ENCODE results near the gene CYB561D1. TPM values are rescaled to one million over a fixed set of nuclear protein-coding genes. Genes with fewer than 3 reads are reported as not detected.

CYB561D1 gene
- total RNA-seq, 1 donor from 2014 or later: 10.2 TPM

- Mint-ChIP-seq H3K36me3 (ENCODE audit: unreplicated experiment) (peaks cover 2% of the 10 kb centered on the region), H3K9me3 (ENCODE audit: unreplicated experiment) (no peaks in the 10 kb centered on the region), H3K4me3 (ENCODE audit: unreplicated experiment) (no peak overlapping the region), H3K4me1 (ENCODE audit: unreplicated experiment) (peaks cover 28% of the 10 kb centered on the region), H3K27ac (ENCODE audit: unreplicated experiment) (no peak overlapping the region), H3K27me3 (ENCODE audit: unreplicated experiment) (peaks cover 20% of the 10 kb centered on the region)
- no peak for DNase-seq (ENCODE audit: extremely low spot score, unreplicated experiment)
- TF ChIP-seq, protein P1, sequence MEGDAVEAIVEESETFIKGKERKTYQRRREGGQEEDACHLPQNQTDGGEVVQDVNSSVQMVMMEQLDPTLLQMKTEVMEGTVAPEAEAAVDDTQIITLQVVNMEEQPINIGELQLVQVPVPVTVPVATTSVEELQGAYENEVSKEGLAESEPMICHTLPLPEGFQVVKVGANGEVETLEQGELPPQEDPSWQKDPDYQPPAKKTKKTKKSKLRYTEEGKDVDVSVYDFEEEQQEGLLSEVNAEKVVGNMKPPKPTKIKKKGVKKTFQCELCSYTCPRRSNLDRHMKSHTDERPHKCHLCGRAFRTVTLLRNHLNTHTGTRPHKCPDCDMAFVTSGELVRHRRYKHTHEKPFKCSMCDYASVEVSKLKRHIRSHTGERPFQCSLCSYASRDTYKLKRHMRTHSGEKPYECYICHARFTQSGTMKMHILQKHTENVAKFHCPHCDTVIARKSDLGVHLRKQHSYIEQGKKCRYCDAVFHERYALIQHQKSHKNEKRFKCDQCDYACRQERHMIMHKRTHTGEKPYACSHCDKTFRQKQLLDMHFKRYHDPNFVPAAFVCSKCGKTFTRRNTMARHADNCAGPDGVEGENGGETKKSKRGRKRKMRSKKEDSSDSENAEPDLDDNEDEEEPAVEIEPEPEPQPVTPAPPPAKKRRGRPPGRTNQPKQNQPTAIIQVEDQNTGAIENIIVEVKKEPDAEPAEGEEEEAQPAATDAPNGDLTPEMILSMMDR (IDR thresholded peaks at IDR 0.05): no peak
Observed at GRCh38 chr1:109513110-109513710, 19.3 kb downstream of the CYB561D1 start.

GRCh38 chr1:109514846-109515245, 21.0 kb downstream of the CYB561D1 start:
- Mint-ChIP-seq H3K27me3 (ENCODE audit: unreplicated experiment) (peaks cover 20% of the 10 kb centered on the region), H3K36me3 (ENCODE audit: unreplicated experiment) (no peaks in the 10 kb centered on the region), H3K9me3 (ENCODE audit: unreplicated experiment) (no peaks in the 10 kb centered on the region), H3K4me3 (ENCODE audit: unreplicated experiment) (no peak overlapping the region), H3K27ac (ENCODE audit: unreplicated experiment) (no peak overlapping the region), H3K4me1 (ENCODE audit: unreplicated experiment) (peaks cover 20% of the 10 kb centered on the region)
- TF ChIP-seq, protein P1 (IDR thresholded peaks at IDR 0.05): no peak
- no peak for DNase-seq (ENCODE audit: extremely low spot score, unreplicated experiment)

- H3K27me3 Mint-ChIP-seq (ENCODE audit: unreplicated experiment): peaks cover 21% of the 10 kb centered on the region
- H3K4me3 Mint-ChIP-seq (ENCODE audit: unreplicated experiment): no peak overlapping the region
- H3K9me3 Mint-ChIP-seq (ENCODE audit: unreplicated experiment): no peaks in the 10 kb centered on the region
- peak overlapping the region; percentile 9 for H3K27ac Mint-ChIP-seq (ENCODE audit: unreplicated experiment)
- H3K36me3 Mint-ChIP-seq (ENCODE audit: unreplicated experiment): no peaks in the 10 kb centered on the region
- TF ChIP-seq, protein P1 (IDR thresholded peaks at IDR 0.05): no peak
- peaks cover 14% of the 10 kb centered on the region for H3K4me1 Mint-ChIP-seq (ENCODE audit: unreplicated experiment)
- no peak for DNase-seq (ENCODE audit: extremely low spot score, unreplicated experiment)
Observed at GRCh38 chr1:109516872-109517271, 23.0 kb downstream of the CYB561D1 start.

- peaks cover 14% of the 10 kb centered on the region for H3K4me1 Mint-ChIP-seq (ENCODE audit: unreplicated experiment)
- TF ChIP-seq, protein P1 (IDR thresholded peaks at IDR 0.05): no peak
- peak overlapping the region; percentile 9 for H3K27ac Mint-ChIP-seq (ENCODE audit: unreplicated experiment)
- peaks cover 23% of the 10 kb centered on the region for H3K27me3 Mint-ChIP-seq (ENCODE audit: unreplicated experiment)
- H3K9me3 Mint-ChIP-seq (ENCODE audit: unreplicated experiment): no peaks in the 10 kb centered on the region
- H3K36me3 Mint-ChIP-seq (ENCODE audit: unreplicated experiment): no peaks in the 10 kb centered on the region
- no peak overlapping the region for H3K4me3 Mint-ChIP-seq (ENCODE audit: unreplicated experiment)
- no peak for DNase-seq (ENCODE audit: extremely low spot score, unreplicated experiment)
Observed at GRCh38 chr1:109517337-109517736, 23.4 kb downstream of the CYB561D1 start.

- DNase-seq (ENCODE audit: extremely low spot score, unreplicated experiment): no peak
- TF ChIP-seq, protein P1 (IDR thresholded peaks at IDR 0.05): no peak
- Mint-ChIP-seq H3K27me3 (ENCODE audit: unreplicated experiment) (peaks cover 38% of the 10 kb centered on the region), H3K4me3 (ENCODE audit: unreplicated experiment) (no peak overlapping the region), H3K9me3 (ENCODE audit: unreplicated experiment) (no peaks in the 10 kb centered on the region), H3K27ac (ENCODE audit: unreplicated experiment) (no peak overlapping the region), H3K36me3 (ENCODE audit: unreplicated experiment) (no peaks in the 10 kb centered on the region), H3K4me1 (ENCODE audit: unreplicated experiment) (peaks cover 11% of the 10 kb centered on the region)
Observed at GRCh38 chr1:109521002-109521951, 27.4 kb downstream of the CYB561D1 start.
